MCF 10A (cell line): ENCODE results near the gene GIPC1. TPM values are rescaled to one million over a fixed set of nuclear protein-coding genes. Genes with fewer than 3 reads are reported as not detected.

ENCODE experiments used
- BruUV-seq: library from RNA; stranded (reverse); fragments of 400-500 nt; replicated peaks from 2 replicates; lab custom pipeline; 2021; lab: Mats Ljungman, UMichigan
- CTCF ChIA-PET: fragments of 300-600 bp; sonication (Branson Sonifier 250); formaldehyde crosslinking; extraction: SDS; loops from one replicate; lab custom pipeline; 2021; ENCODE audit warnings: antibody characterized with exemption, inconsistent platforms; lab: Yijun Ruan, JAX
- POLR2A ChIA-PET: fragments of 300-600, 350-650 bp; sonication (Branson Sonifier 250); formaldehyde crosslinking; extraction: SDS; loops from one replicate; lab custom pipeline; 2020; ENCODE audit warnings: antibody characterized with exemption, inconsistent platforms; lab: Yijun Ruan, JAX
- DNase-seq: peaks from one replicate; pipeline ENCODE4 v3.0.0-alpha.2; 2018; ENCODE audit not compliant: unreplicated experiment
- H3K27ac Mint-ChIP-seq: one replicate; pipeline ENCODE4 v1.8.0; 2022; ENCODE audit warnings: mild to moderate bottlenecking, low read depth, mixed read lengths; ENCODE audit not compliant: unreplicated experiment
- H3K27me3 Mint-ChIP-seq: one replicate; pipeline ENCODE4 v1.8.0; 2022; ENCODE audit warnings: mixed read lengths; ENCODE audit not compliant: insufficient read depth, unreplicated experiment
- H3K36me3 Mint-ChIP-seq: one replicate; pipeline ENCODE4 v1.8.0; 2022; ENCODE audit warnings: mild to moderate bottlenecking, moderate library complexity, mixed read lengths; ENCODE audit not compliant: insufficient read depth, unreplicated experiment
- H3K4me1 Mint-ChIP-seq: one replicate; pipeline ENCODE4 v1.8.0; 2022; ENCODE audit warnings: mixed read lengths; ENCODE audit not compliant: insufficient read depth, unreplicated experiment
- H3K4me3 Mint-ChIP-seq: one replicate; pipeline ENCODE4 v1.8.0; 2022; ENCODE audit warnings: mild to moderate bottlenecking, moderate library complexity, mixed read lengths; ENCODE audit not compliant: unreplicated experiment
- H3K9me3 Mint-ChIP-seq: one replicate; pipeline ENCODE4 v1.8.0; 2022; ENCODE audit warnings: mixed read lengths; ENCODE audit not compliant: unreplicated experiment
- CTCF ChIP-seq: fragments of 200-600 bp; IDR thresholded peaks from one replicate; pipeline ENCODE4 v1.8.0; 2022; ENCODE audit warnings: antibody characterized with exemption, mild to moderate bottlenecking; ENCODE audit not compliant: unreplicated experiment
- intact Hi-C: fragments of 100-400 bp; cut with micrococcal nuclease; formaldehyde crosslinking; loops from 2 replicates; pipeline ENCODE4 v1.14.1; 2022
- total RNA-seq: library from RNA; stranded (reverse); gene quantifications from 2 replicates; pipeline ENCODE4 v1.2.3, GENCODE V29; 2022

GIPC1 gene
- total RNA-seq, 1 experiment from 2014 or later: 108 TPM

- TF ChIP-seq CTCF: no peak
- Mint-ChIP-seq H3K4me1 (peaks cover 14% of the 10 kb centered on the region), H3K27ac (no peak overlapping the region), H3K9me3 (no peaks in the 10 kb centered on the region), H3K4me3 (no peak overlapping the region), H3K36me3 (peaks cover 43% of the 10 kb centered on the region), H3K27me3 (no peaks in the 10 kb centered on the region)
- no peak for DNase-seq
- CTCF ChIA-PET: interaction anchor here (0.5 to 7.2 kb wide), 9 partner anchors 15 to 1085 kb away, joined by 3 to 50 read pairs (median 3); partner anchors contain the start of gene ASF1B
- intact Hi-C loops: loop anchor here (5.0 kb wide), 1 partner anchor 340 kb away; the partner anchor contains the start of gene ASF1B
- POLR2A ChIA-PET: interaction anchor here (0.9 kb wide), 1 partner anchor 39 kb away, joined by 3 read pairs; no protein-coding TSS in a partner anchor
- no TSS peak for BruUV-seq
These were observed 18.4 kb downstream of the GIPC1 start for GRCh38 chr19:14477418-14478112.

GRCh38 chr19:14476673-14477401 is 19.1 kb downstream of the GIPC1 start:
- no peak for TF ChIP-seq CTCF
- POLR2A ChIA-PET: no interaction called here
- H3K27ac Mint-ChIP-seq: no peak overlapping the region
- H3K27me3 Mint-ChIP-seq: no peaks in the 10 kb centered on the region
- CTCF ChIA-PET: interaction anchor here (0.5 to 1.2 kb wide), 5 partner anchors 79 to 1084 kb away, joined by 3 to 4 read pairs (median 3); partner anchors contain the start of gene ASF1B
- no peak overlapping the region for H3K4me3 Mint-ChIP-seq
- peak; percentile 75 for DNase-seq
- peaks cover 14% of the 10 kb centered on the region for H3K4me1 Mint-ChIP-seq
- no TSS peak for BruUV-seq
- H3K36me3 Mint-ChIP-seq: peaks cover 39% of the 10 kb centered on the region
- intact Hi-C loops: loop anchor here (5.0 kb wide), 1 partner anchor 340 kb away; the partner anchor contains the start of gene ASF1B
- H3K9me3 Mint-ChIP-seq: no peaks in the 10 kb centered on the region

- BruUV-seq: no TSS peak
- CTCF ChIA-PET: interaction anchor here (0.6 kb wide), 1 partner anchor 755 kb away, joined by 3 read pairs; no protein-coding TSS in a partner anchor
- TF ChIP-seq CTCF: no peak
- Mint-ChIP-seq H3K4me3 (no peak overlapping the region), H3K9me3 (no peaks in the 10 kb centered on the region), H3K36me3 (peaks cover 39% of the 10 kb centered on the region), H3K27ac (no peak overlapping the region), H3K27me3 (no peaks in the 10 kb centered on the region), H3K4me1 (peaks cover 14% of the 10 kb centered on the region)
- intact Hi-C loops: loop anchor here (5.0 kb wide), 1 partner anchor 339 kb away; the partner anchor contains the start of gene ASF1B
- DNase-seq: no peak
- POLR2A ChIA-PET: no interaction called here
These were observed 19.6 kb downstream of the GIPC1 start for GRCh38 chr19:14476327-14476672.
